MM.1S (cell line): ENCODE measurements around the gene ODF4.

Experiments
- CTCF ChIP-seq: fragments of 300-600 bp; sonication (generic); IDR thresholded peaks from 2 replicates; pipeline ENCODE4 v1.5.1; 2016; ENCODE audit warnings: antibody characterized with exemption, low read length, mixed read lengths
- EZH2 ChIP-seq: fragments of 300-600 bp; sonication (generic); optimal IDR thresholded peaks from 2 replicates; pipeline ENCODE3; 2017; ENCODE audit warnings: low read depth, mild to moderate bottlenecking, antibody characterized with exemption, low read length, mixed read lengths
- EZH2phosphoT487 ChIP-seq: fragments of 300-600 bp; sonication (generic); IDR thresholded peaks from 2 replicates; pipeline ENCODE4 v1.6.1; 2018; ENCODE audit warnings: antibody characterized with exemption, low read length

DNA sequence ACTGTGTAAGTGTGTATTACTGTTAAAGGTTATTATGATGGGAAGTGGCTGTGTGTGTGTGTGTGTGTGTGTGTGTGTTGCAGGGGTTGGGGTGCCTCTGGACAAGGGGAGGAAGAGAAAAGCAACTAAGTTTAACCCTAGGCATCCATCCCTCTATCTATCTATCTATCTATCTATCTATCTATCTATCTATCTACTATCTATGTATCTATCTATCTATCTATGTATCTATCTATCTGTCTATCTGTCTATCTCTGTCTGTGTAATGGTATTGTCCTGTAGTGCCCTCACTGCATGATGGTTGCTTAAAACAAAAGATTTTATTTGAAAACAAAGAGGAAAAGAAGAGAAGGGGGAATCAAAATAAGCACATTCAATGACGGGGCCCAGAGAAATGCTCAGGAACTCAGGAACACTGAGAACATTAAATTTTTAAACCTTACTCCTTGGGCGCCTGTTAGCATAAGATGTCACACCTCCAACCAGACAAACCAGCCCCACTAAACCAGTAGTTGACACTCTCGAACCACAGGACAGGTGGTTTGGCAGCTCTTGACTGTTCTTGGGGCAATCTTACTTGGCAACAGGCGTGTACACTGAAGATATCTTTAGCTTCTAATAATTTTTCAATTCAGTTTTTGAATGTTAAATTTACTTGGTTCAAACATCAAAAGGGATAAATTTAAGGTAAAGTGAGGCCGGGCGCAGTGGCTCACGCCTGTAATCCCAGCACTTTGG, 48.4 kb downstream of the ODF4 start:
- TF ChIP-seq EZH2: no peak
- no peak for TF ChIP-seq CTCF
- no peak for TF ChIP-seq EZH2phosphoT487
